Measurements from ENCODE around the gene SLC22A23.

SLC22A23 gene

GRCh38 chr6:3235486-3235885, 221.4 kb downstream of the SLC22A23 start:
- DNase-seq: no peak

DNA sequence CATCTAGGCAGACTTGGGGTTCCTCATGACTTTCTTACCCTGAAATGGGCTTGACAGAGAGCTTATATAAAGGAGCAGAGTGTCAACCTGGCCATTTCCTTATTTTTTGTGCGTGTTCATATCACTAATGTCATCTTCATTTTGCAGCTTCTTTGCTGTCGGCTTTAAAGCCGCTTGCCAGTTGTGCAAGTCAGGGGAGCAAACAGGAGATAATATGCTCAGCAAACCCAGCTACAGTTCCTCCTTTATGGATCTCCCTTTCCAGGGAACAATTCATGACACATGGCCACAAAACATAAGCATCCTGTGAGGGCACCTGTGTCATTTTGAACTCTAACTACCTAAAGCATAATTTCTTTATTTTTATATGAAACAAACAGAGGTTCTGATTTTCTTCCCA, 222.9 kb downstream of the SLC22A23 start:
- no peak for DNase-seq

GRCh38 chr6:3233321-3233720, 223.5 kb downstream of the SLC22A23 start:
- no peak for DNase-seq

- DNase-seq: no peak
Measured at GRCh38 chr6:3232017-3232945, 224.6 kb downstream of the SLC22A23 start.

DNA sequence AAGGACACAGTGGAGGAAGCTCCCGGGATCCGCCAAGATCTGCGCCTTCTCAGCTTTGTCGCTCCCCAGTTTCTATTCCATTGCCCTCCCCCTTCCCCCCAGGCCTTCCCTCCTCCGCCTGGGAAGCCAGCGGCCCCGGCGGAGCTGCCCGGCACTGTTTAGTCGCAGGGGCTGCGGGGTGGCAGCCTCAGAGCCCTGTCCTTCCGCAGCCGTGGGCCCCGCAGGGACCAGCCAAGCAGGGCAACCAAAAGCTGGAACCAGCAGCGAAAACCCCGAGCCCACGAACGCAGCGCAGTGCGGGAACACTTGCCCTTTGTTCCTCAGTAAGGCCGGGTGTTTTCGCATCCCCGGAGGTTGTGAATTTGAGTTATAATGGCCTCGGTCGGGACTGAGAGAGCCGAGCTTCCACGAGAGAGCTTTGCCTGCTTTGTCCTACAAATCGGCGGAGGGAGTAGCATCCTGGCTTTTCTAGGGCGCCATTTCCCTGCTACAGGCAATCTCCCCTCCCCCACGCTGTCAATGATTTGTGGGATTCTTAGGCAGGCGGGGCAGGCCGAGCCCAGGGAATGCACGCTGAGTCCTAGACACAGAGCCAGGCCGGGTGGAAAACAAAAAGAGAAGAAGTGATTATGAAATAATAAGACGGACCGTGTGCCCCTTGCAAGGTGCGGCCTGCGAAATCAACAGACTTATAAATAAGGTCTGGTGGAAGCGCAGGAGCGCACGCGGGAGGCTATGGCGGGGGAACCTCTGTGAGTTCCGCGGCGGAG, 225.4 kb downstream of the SLC22A23 start:
- peak; percentile 74 for DNase-seq

GRCh38 chr6:3230900-3231246, 226.0 kb downstream of the SLC22A23 start:
- peak; percentile 42 for DNase-seq

- no peak for DNase-seq
Measured at GRCh38 chr6:3230256-3230882, 226.5 kb downstream of the SLC22A23 start.

GRCh38 chr6:3229566-3230178, 227.2 kb downstream of the SLC22A23 start:
- DNase-seq: no peak

GRCh38 chr6:3228771-3229565, 227.9 kb downstream of the SLC22A23 start:
- no peak for DNase-seq

- no peak for DNase-seq
Measured at GRCh38 chr6:3228046-3228671, 228.7 kb downstream of the SLC22A23 start.

DNA sequence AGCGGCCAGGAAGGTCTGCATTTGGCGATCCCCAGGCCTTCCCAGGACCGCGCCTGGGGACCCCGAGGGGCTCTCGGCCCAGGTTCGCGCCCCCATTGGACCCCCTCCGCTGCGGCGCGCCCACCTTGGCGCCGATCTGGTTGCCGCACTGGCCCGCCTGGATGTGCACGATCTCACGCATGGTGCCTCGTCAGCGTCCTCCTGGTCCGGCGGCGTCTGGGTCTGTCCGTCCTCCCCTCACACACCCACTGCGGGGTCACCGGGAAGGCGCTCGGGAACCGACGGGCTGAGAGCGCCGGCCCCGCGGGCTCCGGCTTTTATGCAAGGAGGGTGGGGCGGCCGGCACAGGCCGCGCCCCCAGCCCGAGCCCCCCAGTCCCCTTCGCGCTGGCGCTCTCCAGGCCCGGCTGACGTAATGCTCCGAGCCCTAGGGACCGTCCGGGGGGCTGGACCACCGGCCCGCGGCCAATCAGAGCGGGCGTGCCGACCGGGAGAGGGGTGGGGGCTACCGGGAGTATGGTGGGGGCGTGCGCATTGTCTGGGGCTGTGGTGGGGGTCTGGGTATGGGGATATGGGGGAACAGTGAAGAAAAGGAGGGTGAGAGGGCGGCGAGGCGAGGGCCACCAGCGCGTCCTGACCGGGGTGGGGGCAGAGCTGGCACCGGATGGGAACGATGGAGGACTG, 229.3 kb downstream of the SLC22A23 start, which contains the start of gene TUBB2B:
TSS of gene TUBB2B (minus strand) at position 291 of the 683 bp plus-strand sequence. CDS start at position 181, 110 bp downstream.
- DNase-seq: peak; percentile 57

DNA sequence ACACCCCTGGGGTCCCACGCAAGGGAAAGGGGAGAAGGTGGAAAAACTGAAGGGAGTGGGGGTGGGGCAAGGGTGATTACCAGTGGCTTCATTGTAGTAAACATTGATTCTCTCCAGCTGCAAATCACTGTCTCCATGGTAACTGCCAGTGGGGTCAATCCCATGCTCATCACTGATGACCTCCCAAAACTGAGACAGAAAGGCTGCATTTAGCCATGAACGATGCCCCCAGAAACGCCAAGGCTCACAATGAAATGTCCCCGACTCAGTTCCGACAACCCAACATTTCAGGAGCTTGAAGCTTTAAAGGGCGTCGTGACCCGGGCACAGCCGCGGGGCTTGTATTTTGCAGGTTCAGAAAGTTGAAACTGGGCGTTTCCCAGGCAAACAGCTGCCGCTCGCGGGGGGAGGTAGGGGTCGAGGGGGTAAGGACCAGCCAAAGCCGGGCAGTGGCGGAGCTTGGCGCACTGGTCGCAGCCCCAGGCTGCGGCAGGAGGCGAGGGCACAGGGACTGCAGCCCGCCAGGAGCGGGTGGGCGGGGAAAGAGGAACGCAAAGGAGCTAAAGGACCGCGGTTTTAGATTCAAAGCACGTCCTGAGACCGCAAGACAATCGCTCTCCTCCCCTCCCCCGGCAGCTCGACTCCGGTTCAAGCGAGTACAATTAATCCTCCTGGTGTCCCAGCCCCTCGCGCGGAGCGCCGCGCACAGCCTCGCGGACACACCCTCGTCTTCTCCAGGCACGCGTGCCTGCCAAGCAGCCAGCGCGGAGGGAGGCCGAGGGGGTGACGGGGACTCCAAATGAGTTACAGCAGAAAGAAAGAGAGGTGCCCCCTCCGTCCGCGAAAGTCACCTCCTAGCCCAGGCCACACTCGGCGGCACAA, 230.1 kb downstream of the SLC22A23 start:
- DNase-seq: peak; percentile 28

GRCh38 chr6:3226042-3226441, 230.8 kb downstream of the SLC22A23 start:
- DNase-seq: no peak

DNA sequence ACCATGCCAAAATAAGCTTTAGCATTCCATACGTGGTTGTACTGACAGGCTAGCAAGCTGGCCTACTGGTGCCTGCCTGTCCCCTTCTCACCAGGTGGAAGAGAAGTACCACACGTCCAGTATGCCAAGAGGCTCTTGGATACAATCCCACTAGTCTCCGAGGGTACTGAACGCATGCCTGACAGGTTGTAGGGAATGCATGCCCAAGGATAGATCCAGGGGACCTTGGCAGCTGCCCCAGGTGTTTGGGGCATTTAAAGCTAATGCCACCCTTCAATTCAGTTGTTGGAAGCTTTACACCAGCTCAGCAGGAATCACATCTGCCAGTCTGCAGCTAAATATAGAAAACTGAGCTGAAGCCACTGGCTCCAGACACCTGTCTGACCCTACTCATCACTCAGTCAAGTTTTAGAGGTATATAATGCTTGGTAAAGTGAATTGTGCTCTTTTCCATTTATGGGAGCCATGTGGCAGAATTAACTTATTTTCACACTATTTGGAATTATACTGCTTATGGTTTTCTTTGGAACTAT, 234.3 kb downstream of the SLC22A23 start:
- no peak for DNase-seq

DNA sequence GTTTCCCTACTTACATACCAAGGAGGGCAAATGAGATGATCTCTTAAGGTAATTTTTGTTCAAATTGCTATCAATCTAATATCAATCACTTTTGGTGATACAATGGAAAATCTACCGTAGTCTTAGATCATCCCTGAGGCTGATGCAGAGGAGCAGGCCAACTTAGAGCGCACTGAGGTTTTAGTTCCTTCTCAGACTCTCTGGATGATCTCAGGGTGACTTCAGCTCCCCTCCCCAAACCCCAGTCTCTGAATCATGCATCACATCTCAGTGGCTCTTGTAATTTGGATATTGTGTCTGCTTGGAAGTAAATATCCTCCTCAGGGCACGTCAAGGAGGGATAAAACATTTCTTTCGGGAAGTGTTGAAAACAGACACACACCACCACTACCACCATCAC, 235.3 kb downstream of the SLC22A23 start:
- DNase-seq: no peak

- no peak for DNase-seq
Measured at GRCh38 chr6:3220366-3220765, 236.5 kb downstream of the SLC22A23 start.
